Breast epithelium (tissue), 3 donors: ENCODE measurements around the gene CLDND2.
"Not testable (repeated sequence)": the region's sequence is repeated elsewhere in the genome, so short reads cannot be mapped to it uniquely, and the experiment has no call there.

ENCODE experiments used
- POLR2A ChIP-seq: fragments of 450-650 bp; IDR thresholded peaks from one replicate; pipeline ENCODE4 v1.6.1; 2016; ENCODE audit warnings: antibody characterized with exemption, mild to moderate bottlenecking, moderate library complexity
- TF ChIP-seq, protein P1 (sequence below), 3 donors: fragments of 450-650 bp; IDR thresholded peaks; one replicate each; pipeline ENCODE4 v1.5.1; 2016 to 2017; ENCODE audit warnings: antibody characterized with exemption in 3 of 3, mild to moderate bottlenecking in 3 of 3, moderate library complexity in 3 of 3

DNA sequence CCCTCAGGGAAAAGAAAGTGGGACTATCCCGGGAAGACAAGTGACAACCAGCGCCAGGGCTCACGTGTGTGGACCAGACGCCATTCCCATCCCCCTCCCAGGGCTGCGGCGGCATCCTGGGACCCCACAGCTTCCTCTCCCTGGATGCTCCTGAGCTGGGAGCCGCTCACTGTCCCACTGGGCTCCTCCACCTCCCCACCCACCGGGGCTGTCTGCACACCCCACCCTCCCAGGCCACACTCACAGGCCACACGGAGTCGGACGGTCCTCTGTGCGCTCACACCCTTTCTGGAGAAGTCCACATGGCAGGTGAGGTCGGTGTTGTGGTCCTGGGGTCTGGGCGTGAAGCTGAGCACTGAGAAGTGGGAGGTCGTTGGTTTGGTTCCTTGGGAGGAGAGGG, 47.6 kb upstream of the CLDND2 start:
- TF ChIP-seq, protein P1, sequence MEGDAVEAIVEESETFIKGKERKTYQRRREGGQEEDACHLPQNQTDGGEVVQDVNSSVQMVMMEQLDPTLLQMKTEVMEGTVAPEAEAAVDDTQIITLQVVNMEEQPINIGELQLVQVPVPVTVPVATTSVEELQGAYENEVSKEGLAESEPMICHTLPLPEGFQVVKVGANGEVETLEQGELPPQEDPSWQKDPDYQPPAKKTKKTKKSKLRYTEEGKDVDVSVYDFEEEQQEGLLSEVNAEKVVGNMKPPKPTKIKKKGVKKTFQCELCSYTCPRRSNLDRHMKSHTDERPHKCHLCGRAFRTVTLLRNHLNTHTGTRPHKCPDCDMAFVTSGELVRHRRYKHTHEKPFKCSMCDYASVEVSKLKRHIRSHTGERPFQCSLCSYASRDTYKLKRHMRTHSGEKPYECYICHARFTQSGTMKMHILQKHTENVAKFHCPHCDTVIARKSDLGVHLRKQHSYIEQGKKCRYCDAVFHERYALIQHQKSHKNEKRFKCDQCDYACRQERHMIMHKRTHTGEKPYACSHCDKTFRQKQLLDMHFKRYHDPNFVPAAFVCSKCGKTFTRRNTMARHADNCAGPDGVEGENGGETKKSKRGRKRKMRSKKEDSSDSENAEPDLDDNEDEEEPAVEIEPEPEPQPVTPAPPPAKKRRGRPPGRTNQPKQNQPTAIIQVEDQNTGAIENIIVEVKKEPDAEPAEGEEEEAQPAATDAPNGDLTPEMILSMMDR (IDR thresholded peaks at IDR 0.05) = not testable (repeated sequence)
- not testable (repeated sequence) for TF ChIP-seq POLR2A
